Skeletal muscle tissue (tissue), 4 donors: Measurements from ENCODE around the gene MTG2. TPM values are rescaled to one million over a fixed set of nuclear protein-coding genes. Genes with fewer than 3 reads are reported as not detected.

Source experiments
- H3K27ac ChIP-seq: one replicate; pipeline ENCODE4 v1.7.0; 2013; ENCODE audit warnings: mild to moderate bottlenecking, low read depth, low read length, inconsistent platforms
- H3K27me3 ChIP-seq, 3 donors: one replicate each; pipeline ENCODE4 v1.7.0; 2013; ENCODE audit warnings: low read length in 3 of 3; ENCODE audit not compliant: control insufficient read depth in 3 of 3, insufficient read depth in 3 of 3
- H3K36me3 ChIP-seq, 3 donors: one replicate each; pipeline ENCODE4 v1.7.0; 2013; ENCODE audit warnings: low read length in 3 of 3; ENCODE audit not compliant: control insufficient read depth in 3 of 3, insufficient read depth in 3 of 3
- H3K4me1 ChIP-seq, 3 donors: one replicate each; pipeline ENCODE4 v1.7.0; 2013; ENCODE audit warnings: low read length in 3 of 3, mild to moderate bottlenecking in 3 of 3; ENCODE audit not compliant: control insufficient read depth in 3 of 3, insufficient read depth in 3 of 3
- H3K4me3 ChIP-seq, 3 donors: one replicate each; pipeline ENCODE4 v1.7.0; 2013; ENCODE audit warnings: low read length in 3 of 3
- H3K9ac ChIP-seq, 3 donors: one replicate each; pipeline ENCODE4 v1.7.0; 2013; ENCODE audit warnings: low read length in 3 of 3, mild to moderate bottlenecking in 3 of 3, moderate library complexity in 2 of 3, low read depth in 1 of 3
- H3K9me3 ChIP-seq, 3 donors: one replicate each; pipeline ENCODE4 v1.7.0; 2013; ENCODE audit warnings: low read length in 3 of 3; ENCODE audit not compliant: control insufficient read depth in 3 of 3
- total RNA-seq: library from RNA; depleted of rRNA; stranded (reverse); fragments of >200 nt; gene quantifications from one replicate; pipeline ENCODE4 v1.2.3, GENCODE V29; 2014
- donor health status: Osteomylitis.

MTG2 gene
- total RNA-seq, 1 donor from 2014 or later = 10.4 TPM

DNA sequence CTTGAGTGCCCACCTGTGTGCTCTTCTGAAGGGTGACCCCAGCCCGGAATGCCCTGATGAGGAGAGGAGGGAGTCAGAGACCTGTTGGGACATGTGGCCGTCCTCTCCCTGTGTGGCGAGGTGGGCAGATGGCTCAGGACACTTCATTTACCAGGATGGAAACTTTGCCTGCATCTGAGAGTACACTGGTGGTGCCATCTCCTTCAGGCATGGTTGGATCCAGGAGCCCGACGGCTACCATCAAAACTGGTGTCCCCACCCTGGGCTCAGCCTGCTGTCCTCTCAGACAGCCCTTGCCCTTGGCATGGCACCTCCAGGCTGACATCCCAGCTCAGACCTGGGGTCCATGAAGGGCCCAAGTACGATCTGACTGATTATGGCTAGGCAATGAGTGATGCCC is 48.5 kb downstream of the MTG2 start:
- Histone ChIP-seq H3K4me3 (no peak overlapping the region), H3K9ac (no peak overlapping the region), H3K36me3 (no peaks in the 10 kb centered on the region), H3K9me3 (no peaks in the 10 kb centered on the region), H3K27me3 (peaks cover 0 to 18% (median 11%) of the 10 kb centered on the region in 3 donors), H3K4me1 (peaks cover 28 to 32% (median 30%) of the 10 kb centered on the region in 3 donors), H3K27ac (no peak overlapping the region)

GRCh38 chr20:62232194-62232593 is 49.4 kb downstream of the MTG2 start:
- Histone ChIP-seq H3K9me3 (no peaks in the 10 kb centered on the region), H3K9ac (peak overlapping the region in 1 of 3 donors; percentile 16), H3K27ac (no peak overlapping the region), H3K4me3 (no peak overlapping the region), H3K4me1 (peaks cover 28 to 41% (median 32%) of the 10 kb centered on the region in 3 donors), H3K36me3 (no peaks in the 10 kb centered on the region), H3K27me3 (peaks cover 0 to 11% (median 10%) of the 10 kb centered on the region in 3 donors)

DNA sequence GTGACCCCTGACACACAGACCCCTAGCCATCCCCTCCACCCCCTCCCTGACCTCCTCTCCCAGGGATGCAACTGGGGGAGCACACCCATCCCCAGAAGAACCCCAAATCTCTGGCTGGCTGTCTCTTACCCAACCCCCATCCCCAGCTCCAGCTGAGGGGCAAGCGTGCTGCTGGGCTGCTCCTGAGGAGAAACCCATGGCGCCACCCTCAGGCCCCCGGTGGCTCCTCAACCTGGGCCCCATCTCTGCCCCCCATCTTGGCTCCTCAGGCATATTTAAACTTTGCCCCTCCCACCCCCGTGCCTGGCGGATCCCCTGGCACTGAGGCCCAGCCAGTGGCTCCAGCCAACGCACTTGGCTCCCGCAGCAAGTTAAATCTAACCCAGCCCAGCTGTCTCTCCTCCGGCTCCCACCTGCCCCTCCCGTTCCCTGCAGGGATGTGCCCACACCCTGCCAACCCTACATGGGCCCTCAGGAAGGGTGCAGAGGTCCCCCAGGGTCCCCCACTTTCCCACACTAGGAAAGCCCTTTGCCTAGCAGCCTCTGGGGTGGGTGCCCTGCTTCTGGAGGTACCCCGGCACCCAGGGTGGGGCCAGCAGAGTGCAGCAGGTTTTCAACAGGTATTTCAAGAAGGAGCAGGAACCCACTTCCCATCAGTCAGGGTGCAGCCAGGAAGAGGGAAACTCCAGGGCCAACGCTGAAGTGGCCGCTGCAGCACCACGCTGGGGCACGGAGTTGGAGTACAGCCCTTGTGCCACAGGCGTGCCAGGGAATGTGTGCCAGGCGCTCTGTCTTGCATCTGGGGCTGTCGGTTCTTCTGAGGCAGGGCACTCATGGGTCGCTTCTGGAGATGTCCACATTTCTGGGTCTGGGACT is 50.2 kb downstream of the MTG2 start:
- Histone ChIP-seq H3K9me3 (no peaks in the 10 kb centered on the region), H3K27me3 (peaks cover 0 to 11% (median 2%) of the 10 kb centered on the region in 3 donors), H3K36me3 (no peaks in the 10 kb centered on the region), H3K27ac (no peak overlapping the region), H3K9ac (no peak overlapping the region), H3K4me1 (peaks cover 34 to 49% (median 39%) of the 10 kb centered on the region in 3 donors), H3K4me3 (no peak overlapping the region)

DNA sequence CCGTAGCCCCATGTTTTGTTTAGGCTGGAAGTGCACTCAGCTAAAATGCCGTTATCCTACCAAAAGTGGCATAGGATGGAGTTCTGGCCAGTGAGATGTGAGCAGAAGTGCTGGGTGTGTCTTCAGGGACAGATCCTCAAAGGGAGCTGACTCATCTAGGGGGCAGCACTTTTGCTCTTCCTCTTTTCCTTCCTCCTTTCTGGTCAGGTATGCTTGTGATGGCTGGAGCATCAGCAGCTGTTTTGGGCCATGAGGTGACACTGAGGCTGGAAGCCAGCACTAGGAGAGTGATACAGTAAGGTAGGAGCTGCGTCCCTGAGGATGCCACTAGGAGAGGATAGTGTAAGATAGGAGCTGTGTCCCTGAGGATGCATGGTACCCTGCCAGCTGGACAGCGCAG is 50.9 kb downstream of the MTG2 start:
- Histone ChIP-seq H3K36me3 (no peaks in the 10 kb centered on the region), H3K27ac (no peak overlapping the region), H3K4me3 (no peak overlapping the region), H3K4me1 (peaks cover 34 to 49% (median 39%) of the 10 kb centered on the region in 3 donors), H3K9me3 (no peaks in the 10 kb centered on the region), H3K27me3 (peaks cover 0 to 8% (median 0%) of the 10 kb centered on the region in 3 donors), H3K9ac (no peak overlapping the region)

- Histone ChIP-seq H3K9ac (peak overlapping the region; percentile 72 to 78 (median 73)), H3K27me3 (peaks cover 0 to 7% (median 0%) of the 10 kb centered on the region in 3 donors), H3K9me3 (no peaks in the 10 kb centered on the region), H3K4me1 (peaks cover 39 to 54% (median 43%) of the 10 kb centered on the region in 3 donors), H3K27ac (peak overlapping the region; percentile 84), H3K36me3 (no peaks in the 10 kb centered on the region), H3K4me3 (peak overlapping the region in 1 of 3 donors; percentile 65)
Measured at GRCh38 chr20:62234339-62234738, 51.5 kb downstream of the MTG2 start.

DNA sequence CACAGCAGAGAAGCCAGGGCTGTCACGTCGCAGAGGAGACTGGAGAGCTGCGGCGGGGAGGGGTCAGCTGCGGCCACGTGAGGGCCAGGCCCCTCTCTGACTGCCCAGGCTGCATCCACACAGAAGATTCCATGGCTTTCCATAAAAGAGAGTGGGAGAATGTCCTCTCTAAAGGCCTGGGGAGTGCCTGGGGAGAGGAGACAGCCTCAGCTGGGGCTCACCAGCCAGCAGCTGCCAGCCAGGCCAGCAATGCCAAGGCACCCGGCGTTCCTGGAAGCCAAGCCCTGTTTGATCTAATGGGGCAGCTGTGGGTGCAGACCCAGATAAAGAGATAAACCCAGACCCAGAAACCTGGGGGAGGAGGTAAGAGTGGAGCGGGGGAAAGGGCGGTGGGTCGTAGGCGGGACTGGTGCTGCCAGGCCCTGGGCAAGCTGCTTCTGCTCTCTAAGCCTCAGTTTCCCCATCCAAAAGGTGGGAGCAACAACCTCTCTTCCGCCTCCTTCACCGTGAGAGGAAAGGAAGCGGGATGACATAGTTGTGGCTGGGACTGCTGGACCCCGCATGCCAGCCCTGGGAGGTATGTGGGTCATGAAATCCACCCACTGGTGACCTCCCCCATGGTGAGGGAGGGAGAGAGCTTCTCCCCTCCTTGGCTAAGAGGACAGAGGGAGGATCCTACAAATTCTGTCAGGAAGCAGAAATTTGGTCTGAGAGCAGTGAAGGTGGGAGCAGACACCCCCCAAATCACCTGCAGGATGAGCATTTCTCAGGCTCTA is 52.4 kb downstream of the MTG2 start:
- peaks cover 0 to 7% (median 0%) of the 10 kb centered on the region in 3 donors for H3K27me3 ChIP-seq
- peak overlapping the region; percentile 84 for H3K27ac ChIP-seq
- H3K4me3 ChIP-seq = peak overlapping the region; percentile 43 to 65 (median 49)
- peak overlapping the region; percentile 72 to 78 (median 73) for H3K9ac ChIP-seq
- no peaks in the 10 kb centered on the region for H3K36me3 ChIP-seq
- H3K9me3 ChIP-seq = no peaks in the 10 kb centered on the region
- peaks cover 46 to 61% (median 51%) of the 10 kb centered on the region in 3 donors for H3K4me1 ChIP-seq

- no peaks in the 10 kb centered on the region for H3K9me3 ChIP-seq
- H3K27ac ChIP-seq = peak overlapping the region; percentile 84
- H3K9ac ChIP-seq = peak overlapping the region; percentile 61 to 78 (median 72)
- H3K4me3 ChIP-seq = peak overlapping the region in 2 of 3 donors; percentile 43 to 65
- peaks cover 47 to 65% (median 51%) of the 10 kb centered on the region in 3 donors for H3K4me1 ChIP-seq
- peaks cover 0 to 7% (median 0%) of the 10 kb centered on the region in 3 donors for H3K27me3 ChIP-seq
- peaks cover 0 to under 1% (median 0%) of the 10 kb centered on the region in 3 donors for H3K36me3 ChIP-seq
Measured at GRCh38 chr20:62235777-62236157, 52.9 kb downstream of the MTG2 start.

GRCh38 chr20:62236200-62236599 is 53.4 kb downstream of the MTG2 start:
- Histone ChIP-seq H3K4me1 (peaks cover 48 to 68% (median 51%) of the 10 kb centered on the region in 3 donors), H3K27ac (no peak overlapping the region), H3K9me3 (no peaks in the 10 kb centered on the region), H3K9ac (peak overlapping the region in 1 of 3 donors; percentile 12), H3K36me3 (peaks cover 0 to 4% (median 2%) of the 10 kb centered on the region in 3 donors), H3K27me3 (peaks cover 0 to 7% (median 0%) of the 10 kb centered on the region in 3 donors), H3K4me3 (peak overlapping the region in 1 of 3 donors; percentile 65)

GRCh38 chr20:62236766-62237513 is 54.1 kb downstream of the MTG2 start:
- Histone ChIP-seq H3K9ac (peak overlapping the region in 1 of 3 donors; percentile 72), H3K4me1 (peaks cover 51 to 75% (median 54%) of the 10 kb centered on the region in 3 donors), H3K4me3 (peak overlapping the region in 2 of 3 donors; percentile 77 to 80), H3K27me3 (peaks cover 0 to 6% (median 0%) of the 10 kb centered on the region in 3 donors), H3K9me3 (no peaks in the 10 kb centered on the region), H3K36me3 (peaks cover 0 to 6% (median 4%) of the 10 kb centered on the region in 3 donors), H3K27ac (peak overlapping the region; percentile 82)
